Hepatocyte (in vitro differentiated cells): ENCODE data around the gene ALX4. TPM values are rescaled to one million over a fixed set of nuclear protein-coding genes. Genes with fewer than 3 reads are reported as not detected.

ENCODE experiments used
- DNase-seq: peaks from one replicate; pipeline ENCODE4 v3.0.0-alpha.2; 2016; ENCODE audit warnings: low spot score
- H2AFZ ChIP-seq: fragments of 200-600 bp; sonication (generic); 2 replicates; pipeline ENCODE4 v1.6.0; 2016; ENCODE audit warnings: antibody characterized with exemption, mild to moderate bottlenecking
- H3K27ac ChIP-seq: fragments of 200-600 bp; sonication (generic); 2 replicates; pipeline ENCODE4 v1.5.1; 2016; ENCODE audit warnings: mild to moderate bottlenecking
- H3K27me3 ChIP-seq: fragments of 200-600 bp; sonication (generic); 2 replicates; pipeline ENCODE4 v1.6.1; 2016
- H3K36me3 ChIP-seq: fragments of 200-600 bp; sonication (generic); replicated peaks from 2 replicates; pipeline ENCODE4 v1.5.1; 2016; ENCODE audit warnings: low read depth; ENCODE audit not compliant: insufficient read depth
- H3K4me1 ChIP-seq: fragments of 200-600 bp; sonication (generic); 2 replicates; pipeline ENCODE4 v1.5.1; 2016; ENCODE audit warnings: mild to moderate bottlenecking, moderate library complexity; ENCODE audit not compliant: insufficient read depth
- H3K4me2 ChIP-seq: fragments of 200-600 bp; sonication (generic); 2 replicates; pipeline ENCODE4 v1.6.0; 2016
- H3K4me3 ChIP-seq: fragments of 200-600 bp; sonication (generic); 2 replicates; pipeline ENCODE4 v1.5.1; 2016; ENCODE audit warnings: mild to moderate bottlenecking
- H3K79me2 ChIP-seq: fragments of 200-600 bp; sonication (generic); 2 replicates; pipeline ENCODE4 v1.6.0; 2017; ENCODE audit warnings: mild to moderate bottlenecking
- H3K9me2 ChIP-seq: fragments of 200-600 bp; sonication (generic); replicated peaks from 2 replicates; pipeline ENCODE4 v1.6.0; 2017; ENCODE audit warnings: mild to moderate bottlenecking; ENCODE audit not compliant: insufficient read depth
- H3K9me3 ChIP-seq: fragments of 200-600 bp; sonication (generic); 2 replicates; pipeline ENCODE4 v1.5.1; 2016; ENCODE audit warnings: low read depth, mild to moderate bottlenecking
- H4K20me1 ChIP-seq: fragments of 200-600 bp; sonication (generic); 2 replicates; pipeline ENCODE4 v1.6.0; 2016; ENCODE audit warnings: mild to moderate bottlenecking; ENCODE audit not compliant: insufficient read depth, poor library complexity, severe bottlenecking
- EZH2 ChIP-seq: fragments of 200-600 bp; sonication (generic); IDR thresholded peaks from 2 replicates; pipeline ENCODE4 v1.6.1; 2016; ENCODE audit warnings: antibody characterized with exemption, mild to moderate bottlenecking, borderline replicate concordance
- EZH2phosphoT487 ChIP-seq: fragments of 200-600 bp; sonication (generic); IDR thresholded peaks from one replicate; pipeline ENCODE4 v1.6.1; 2018; ENCODE audit warnings: antibody characterized with exemption, mild to moderate bottlenecking, low read depth, moderate library complexity; ENCODE audit not compliant: unreplicated experiment, severe bottlenecking
- WGBS: methylation state at CpG from one replicate; pipeline ENCODE4 v1.1.6; 2016; ENCODE audit warnings: low lambda C conversion rate; ENCODE audit errors: missing lambda C conversion rate; 5-methylcytosine and 5-hydroxymethylcytosine counted together
- polyA plus RNA-seq: library from polyadenylated mRNA; unstranded; fragments of >200 nt; fragmentation: Nextera tagmentation; extraction: Ambion mirVana; gene quantifications from 2 replicates; pipeline ENCODE4 v1.2.1, GENCODE V29; 2016
- total RNA-seq: library from RNA; depleted of rRNA; stranded (reverse); fragments of >200 nt; gene quantifications from 2 replicates; pipeline ENCODE4 v1.2.3, GENCODE V29; 2014
- TF ChIP-seq, protein P1 (sequence below): fragments of 200-600 bp; sonication (generic); IDR thresholded peaks from 2 replicates; pipeline ENCODE4 v1.5.1; 2016; ENCODE audit warnings: antibody characterized with exemption, mild to moderate bottlenecking; ENCODE audit not compliant: poor library complexity

Gene ALX4
- total and polyA plus RNA-seq, 2 experiments from 2014 or later: 1.3 to 3.8 TPM

DNA sequence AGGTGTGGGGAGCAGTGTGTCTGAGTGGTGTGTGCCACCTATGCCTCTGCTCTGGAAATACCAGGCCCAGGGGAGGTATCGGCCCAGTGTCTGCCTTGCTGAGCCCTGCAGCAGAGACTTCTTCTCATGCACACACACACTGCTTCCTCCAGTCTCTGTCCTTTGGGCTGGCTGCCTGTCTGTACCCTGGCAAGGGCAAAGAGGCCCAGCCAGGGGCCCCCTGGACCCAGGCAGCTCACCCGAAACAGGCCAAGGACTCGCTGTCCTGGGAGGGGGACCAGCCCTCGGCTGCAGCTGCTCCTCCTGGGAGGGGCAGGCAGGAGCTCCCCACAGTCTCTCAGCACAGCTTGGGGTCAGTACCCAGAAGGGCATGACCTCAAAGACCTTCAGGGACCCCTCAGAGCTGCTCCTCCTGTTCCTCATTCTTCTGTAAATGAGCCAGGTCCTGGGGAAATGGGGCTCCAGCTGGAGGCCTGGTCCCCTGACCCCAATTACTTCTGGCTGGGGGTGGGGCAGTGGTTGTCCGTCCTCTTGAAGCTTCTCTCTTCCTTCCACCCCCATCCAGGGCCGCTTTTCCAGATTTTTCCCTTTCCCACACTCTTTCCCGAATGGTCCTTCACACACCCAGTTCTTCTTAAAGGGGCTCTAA, 24.5 kb upstream of the ALX4 start:
- Histone ChIP-seq H2AFZ (no peak overlapping the region), H3K27me3 (peaks cover 52% of the 10 kb centered on the region), H3K4me3 (no peak overlapping the region), H3K9me2 (no peaks in the 10 kb centered on the region), H3K36me3 (no peaks in the 10 kb centered on the region), H4K20me1 (no peaks in the 10 kb centered on the region), H3K9me3 (no peaks in the 10 kb centered on the region), H3K27ac (peak overlapping the region; percentile 24), H3K79me2 (no peaks in the 10 kb centered on the region), H3K4me1 (peaks cover 9% of the 10 kb centered on the region), H3K4me2 (peak overlapping the region; percentile 41)
- DNase-seq: no peak
- 52% methylated on average over 7 of the region's 7 CpGs for WGBS
- TF ChIP-seq EZH2 (no peak), EZH2phosphoT487 (no peak)
- TF ChIP-seq, protein P1, sequence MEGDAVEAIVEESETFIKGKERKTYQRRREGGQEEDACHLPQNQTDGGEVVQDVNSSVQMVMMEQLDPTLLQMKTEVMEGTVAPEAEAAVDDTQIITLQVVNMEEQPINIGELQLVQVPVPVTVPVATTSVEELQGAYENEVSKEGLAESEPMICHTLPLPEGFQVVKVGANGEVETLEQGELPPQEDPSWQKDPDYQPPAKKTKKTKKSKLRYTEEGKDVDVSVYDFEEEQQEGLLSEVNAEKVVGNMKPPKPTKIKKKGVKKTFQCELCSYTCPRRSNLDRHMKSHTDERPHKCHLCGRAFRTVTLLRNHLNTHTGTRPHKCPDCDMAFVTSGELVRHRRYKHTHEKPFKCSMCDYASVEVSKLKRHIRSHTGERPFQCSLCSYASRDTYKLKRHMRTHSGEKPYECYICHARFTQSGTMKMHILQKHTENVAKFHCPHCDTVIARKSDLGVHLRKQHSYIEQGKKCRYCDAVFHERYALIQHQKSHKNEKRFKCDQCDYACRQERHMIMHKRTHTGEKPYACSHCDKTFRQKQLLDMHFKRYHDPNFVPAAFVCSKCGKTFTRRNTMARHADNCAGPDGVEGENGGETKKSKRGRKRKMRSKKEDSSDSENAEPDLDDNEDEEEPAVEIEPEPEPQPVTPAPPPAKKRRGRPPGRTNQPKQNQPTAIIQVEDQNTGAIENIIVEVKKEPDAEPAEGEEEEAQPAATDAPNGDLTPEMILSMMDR: no peak

DNA sequence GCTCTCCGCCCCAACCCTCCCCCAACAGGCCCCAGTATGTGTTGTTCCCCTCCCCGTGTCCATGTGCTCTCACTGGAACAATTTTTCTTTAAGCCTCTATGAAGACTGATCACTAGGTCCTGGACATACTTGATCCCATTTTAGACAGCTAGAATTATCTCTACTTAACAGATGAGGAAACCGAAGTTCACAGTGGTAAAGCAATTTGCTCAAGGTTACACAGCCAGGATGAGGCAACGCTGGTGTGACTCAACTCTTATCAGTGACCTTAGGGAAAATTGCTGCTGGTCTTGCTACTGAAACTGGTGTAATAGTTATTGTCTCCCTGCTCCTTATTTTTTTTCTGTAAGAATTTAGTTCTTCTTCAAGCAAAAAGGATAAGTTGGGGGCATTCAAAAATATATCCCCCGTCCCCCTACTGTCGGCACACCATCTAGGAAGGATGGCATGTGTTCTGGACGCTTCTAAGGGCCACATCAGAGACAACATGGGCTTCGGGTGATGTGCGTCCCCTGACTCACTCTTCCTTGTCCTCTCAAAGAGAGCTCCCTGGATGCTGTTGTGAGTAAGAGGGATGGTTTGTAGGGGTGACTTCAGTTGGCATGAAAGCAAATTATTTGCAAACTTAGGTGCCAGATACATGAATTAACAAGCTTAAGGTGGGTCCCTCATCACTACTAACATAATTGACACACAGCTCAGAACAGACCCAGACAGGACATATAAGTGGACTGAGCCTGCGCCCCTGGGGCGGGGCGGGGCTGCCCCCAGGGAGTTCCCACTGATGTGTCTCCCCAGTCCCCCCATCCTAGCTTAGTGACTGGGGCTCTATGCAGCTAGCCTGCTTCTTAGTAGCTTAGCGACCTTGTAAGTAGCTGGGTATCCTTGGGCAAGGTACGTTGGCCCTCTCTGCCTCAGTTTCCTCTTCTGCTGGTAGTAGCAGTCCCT, 23.6 kb upstream of the ALX4 start:
- Histone ChIP-seq H3K27me3 (peaks cover 52% of the 10 kb centered on the region), H3K4me1 (peaks cover 9% of the 10 kb centered on the region), H3K27ac (no peak overlapping the region), H3K9me3 (no peaks in the 10 kb centered on the region), H3K4me3 (no peak overlapping the region), H3K4me2 (no peak overlapping the region), H4K20me1 (no peaks in the 10 kb centered on the region), H3K79me2 (no peaks in the 10 kb centered on the region), H3K36me3 (no peaks in the 10 kb centered on the region), H3K9me2 (no peaks in the 10 kb centered on the region), H2AFZ (no peak overlapping the region)
- WGBS: 76% methylated on average over 14 of the region's 14 CpGs
- DNase-seq: peak; percentile 43
- no peak for TF ChIP-seq EZH2
- no peak for TF ChIP-seq EZH2phosphoT487
- TF ChIP-seq, protein P1: no peak

DNA sequence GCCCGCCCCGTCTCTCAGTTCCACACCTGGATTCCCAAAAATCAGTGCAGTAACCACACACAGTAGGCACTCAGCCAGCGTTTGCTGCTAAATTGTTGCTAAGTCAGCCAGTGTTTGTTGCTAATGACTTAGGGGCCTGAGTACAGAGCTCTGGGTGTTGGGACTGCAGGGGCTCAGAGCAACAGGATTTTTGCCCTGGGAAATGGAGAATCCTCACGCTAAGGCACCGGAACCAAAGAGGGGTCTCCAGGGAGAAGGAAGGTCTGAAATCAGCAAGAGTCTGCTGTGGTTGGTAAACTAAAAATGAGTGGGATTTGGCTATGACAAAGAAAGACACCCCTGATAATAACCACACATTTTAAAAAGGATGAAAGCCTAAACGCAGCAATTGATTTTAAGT, 22.7 kb upstream of the ALX4 start:
- no peak overlapping the region for H2AFZ ChIP-seq
- no peaks in the 10 kb centered on the region for H4K20me1 ChIP-seq
- H3K27ac ChIP-seq: no peak overlapping the region
- H3K4me1 ChIP-seq: peaks cover 9% of the 10 kb centered on the region
- no peak for DNase-seq
- TF ChIP-seq EZH2 (no peak), EZH2phosphoT487 (no peak)
- TF ChIP-seq, protein P1: no peak
- no peaks in the 10 kb centered on the region for H3K9me3 ChIP-seq
- H3K4me2 ChIP-seq: no peak overlapping the region
- no peaks in the 10 kb centered on the region for H3K36me3 ChIP-seq
- H3K4me3 ChIP-seq: no peak overlapping the region
- no peaks in the 10 kb centered on the region for H3K79me2 ChIP-seq
- H3K27me3 ChIP-seq: peaks cover 47% of the 10 kb centered on the region
- 70% methylated on average over 6 of the region's 6 CpGs for WGBS
- H3K9me2 ChIP-seq: no peaks in the 10 kb centered on the region
